SK-N-SH (cell line): ENCODE results near the gene TRPT1.

Source experiments
- EP300 ChIP-seq, 2 experiments: IDR thresholded peaks; 2 replicates each; pipeline versions ENCODE4 v1.4.0 to v1.6.1; 2012; ENCODE audit warnings: borderline replicate concordance in 1 of 2, low read depth in 1 of 2, low read length in 1 of 2
- EZH2phosphoT487 ChIP-seq: fragments of 200-600 bp; sonication (generic); IDR thresholded peaks from 2 replicates; pipeline ENCODE4 v1.6.1; 2017; ENCODE audit warnings: low read depth, mixed run types, mild to moderate bottlenecking, antibody characterized with exemption, moderate library complexity, borderline replicate concordance
- JUND ChIP-seq: IDR thresholded peaks from 2 replicates; pipeline ENCODE4 v1.4.0; 2012
- SIN3A ChIP-seq: IDR thresholded peaks from 2 replicates; pipeline ENCODE4 v1.6.1; 2012; ENCODE audit warnings: low read depth, mild to moderate bottlenecking, low read length, moderate library complexity, borderline replicate concordance
- SMC3 ChIP-seq: IDR thresholded peaks from 2 replicates; pipeline ENCODE4 v1.6.1; 2012; ENCODE audit warnings: low read depth, low read length, improper control_type of control experiment
- TCF12 ChIP-seq: IDR thresholded peaks from 2 replicates; pipeline ENCODE4 v1.4.0; 2012
- YY1 ChIP-seq: IDR thresholded peaks from 2 replicates; pipeline ENCODE4 v1.4.0; 2012; ENCODE audit warnings: low read depth, mild to moderate bottlenecking
- TF ChIP-seq, protein P1 (sequence below): IDR thresholded peaks from 2 replicates; pipeline ENCODE4 v1.6.1; 2012; ENCODE audit warnings: mild to moderate bottlenecking, low read depth, low read length, moderate library complexity
- TF ChIP-seq, protein P2 (sequence below): IDR thresholded peaks from 2 replicates; pipeline ENCODE4 v1.4.0; 2012; ENCODE audit warnings: low read depth, borderline replicate concordance

DNA sequence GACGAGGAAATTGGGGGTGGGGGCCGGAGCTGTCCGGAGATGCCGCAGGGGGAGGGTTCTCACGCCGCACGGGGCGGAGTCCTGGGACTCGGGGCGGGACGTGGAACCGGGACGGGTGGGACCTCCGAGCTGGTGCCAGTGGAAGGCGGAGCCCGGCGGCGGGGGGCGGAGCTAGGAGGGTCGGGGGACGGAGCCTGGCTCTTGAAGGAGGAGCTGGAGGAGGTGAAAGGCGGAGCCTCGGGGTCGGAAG, 15.2 kb upstream of the TRPT1 start:
- TF ChIP-seq JUND: no peak
- TF ChIP-seq, protein P1, sequence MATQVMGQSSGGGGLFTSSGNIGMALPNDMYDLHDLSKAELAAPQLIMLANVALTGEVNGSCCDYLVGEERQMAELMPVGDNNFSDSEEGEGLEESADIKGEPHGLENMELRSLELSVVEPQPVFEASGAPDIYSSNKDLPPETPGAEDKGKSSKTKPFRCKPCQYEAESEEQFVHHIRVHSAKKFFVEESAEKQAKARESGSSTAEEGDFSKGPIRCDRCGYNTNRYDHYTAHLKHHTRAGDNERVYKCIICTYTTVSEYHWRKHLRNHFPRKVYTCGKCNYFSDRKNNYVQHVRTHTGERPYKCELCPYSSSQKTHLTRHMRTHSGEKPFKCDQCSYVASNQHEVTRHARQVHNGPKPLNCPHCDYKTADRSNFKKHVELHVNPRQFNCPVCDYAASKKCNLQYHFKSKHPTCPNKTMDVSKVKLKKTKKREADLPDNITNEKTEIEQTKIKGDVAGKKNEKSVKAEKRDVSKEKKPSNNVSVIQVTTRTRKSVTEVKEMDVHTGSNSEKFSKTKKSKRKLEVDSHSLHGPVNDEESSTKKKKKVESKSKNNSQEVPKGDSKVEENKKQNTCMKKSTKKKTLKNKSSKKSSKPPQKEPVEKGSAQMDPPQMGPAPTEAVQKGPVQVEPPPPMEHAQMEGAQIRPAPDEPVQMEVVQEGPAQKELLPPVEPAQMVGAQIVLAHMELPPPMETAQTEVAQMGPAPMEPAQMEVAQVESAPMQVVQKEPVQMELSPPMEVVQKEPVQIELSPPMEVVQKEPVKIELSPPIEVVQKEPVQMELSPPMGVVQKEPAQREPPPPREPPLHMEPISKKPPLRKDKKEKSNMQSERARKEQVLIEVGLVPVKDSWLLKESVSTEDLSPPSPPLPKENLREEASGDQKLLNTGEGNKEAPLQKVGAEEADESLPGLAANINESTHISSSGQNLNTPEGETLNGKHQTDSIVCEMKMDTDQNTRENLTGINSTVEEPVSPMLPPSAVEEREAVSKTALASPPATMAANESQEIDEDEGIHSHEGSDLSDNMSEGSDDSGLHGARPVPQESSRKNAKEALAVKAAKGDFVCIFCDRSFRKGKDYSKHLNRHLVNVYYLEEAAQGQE: no peak
- no peak for TF ChIP-seq TCF12
- TF ChIP-seq EZH2phosphoT487: no peak
- TF ChIP-seq SMC3: no peak
- TF ChIP-seq, protein P2, sequence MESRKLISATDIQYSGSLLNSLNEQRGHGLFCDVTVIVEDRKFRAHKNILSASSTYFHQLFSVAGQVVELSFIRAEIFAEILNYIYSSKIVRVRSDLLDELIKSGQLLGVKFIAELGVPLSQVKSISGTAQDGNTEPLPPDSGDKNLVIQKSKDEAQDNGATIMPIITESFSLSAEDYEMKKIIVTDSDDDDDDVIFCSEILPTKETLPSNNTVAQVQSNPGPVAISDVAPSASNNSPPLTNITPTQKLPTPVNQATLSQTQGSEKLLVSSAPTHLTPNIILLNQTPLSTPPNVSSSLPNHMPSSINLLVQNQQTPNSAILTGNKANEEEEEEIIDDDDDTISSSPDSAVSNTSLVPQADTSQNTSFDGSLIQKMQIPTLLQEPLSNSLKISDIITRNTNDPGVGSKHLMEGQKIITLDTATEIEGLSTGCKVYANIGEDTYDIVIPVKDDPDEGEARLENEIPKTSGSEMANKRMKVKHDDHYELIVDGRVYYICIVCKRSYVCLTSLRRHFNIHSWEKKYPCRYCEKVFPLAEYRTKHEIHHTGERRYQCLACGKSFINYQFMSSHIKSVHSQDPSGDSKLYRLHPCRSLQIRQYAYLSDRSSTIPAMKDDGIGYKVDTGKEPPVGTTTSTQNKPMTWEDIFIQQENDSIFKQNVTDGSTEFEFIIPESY: no peak
- TF ChIP-seq SIN3A: no peak
- TF ChIP-seq EP300 (IDR thresholded peaks at IDR 0.05; ENCODE audit: borderline replicate concordance in 1 of 2, low read depth in 1 of 2, low read length in 1 of 2): no peak
- TF ChIP-seq YY1: no peak
